H1 (cell line): ENCODE data around the gene IST1. TPM values are rescaled to one million over a fixed set of nuclear protein-coding genes. Genes with fewer than 3 reads are reported as not detected.

Source experiments
- CTCF ChIA-PET: fragments of 300-600 bp; sonication (Branson Sonifier 250); formaldehyde crosslinking; loops from one replicate; lab custom pipeline; 2021; ENCODE audit not compliant: partially characterized antibody; lab: Charles Lee
- POLR2A ChIA-PET: fragments of 300-600 bp; sonication (Branson Sonifier 250); formaldehyde crosslinking; loops from one replicate; lab custom pipeline; 2021; ENCODE audit warnings: inconsistent platforms; ENCODE audit not compliant: partially characterized antibody; lab: Charles Lee
- DNase-seq, 2 experiments: peaks; one replicate each; pipeline versions ENCODE4 v3.0.0 to v3.0.0-alpha.2; 2010 to 2022; ENCODE audit warnings: low spot score in 2 of 2, low read depth in 1 of 2, mixed read lengths in 1 of 2
- FAIRE-seq: peaks from 2 replicates; lab custom pipeline; 2011; peaks lifted over from hg19 to GRCh38; lab: Jason Lieb, UNC
- H2AFZ ChIP-seq: 2 replicates; pipeline ENCODE4 v1.8.1; 2012; ENCODE audit warnings: low read length, inconsistent platforms
- H2AK5ac ChIP-seq: 2 replicates; pipeline ENCODE4 v1.6.1; 2013; ENCODE audit warnings: low read depth, low read length
- H2BK120ac ChIP-seq: replicated peaks from 2 replicates; pipeline ENCODE3; 2013; ENCODE audit warnings: low read depth, low read length, inconsistent platforms
- H2BK12ac ChIP-seq: 2 replicates; pipeline ENCODE4 v1.6.1; 2013; ENCODE audit warnings: low read depth, low read length
- H2BK15ac ChIP-seq: 2 replicates; pipeline ENCODE4 v1.6.1; 2013; ENCODE audit warnings: low read length
- H2BK20ac ChIP-seq: 2 replicates; pipeline ENCODE4 v1.6.1; 2013; ENCODE audit warnings: low read length
- H2BK5ac ChIP-seq: 2 replicates; pipeline ENCODE4 v1.6.1; 2013; ENCODE audit warnings: low read depth, low read length
- H3K14ac ChIP-seq: 2 replicates; pipeline ENCODE4 v1.6.1; 2013; ENCODE audit warnings: inconsistent platforms; ENCODE audit not compliant: insufficient read length
- H3K18ac ChIP-seq: 2 replicates; pipeline ENCODE4 v1.6.1; 2013; ENCODE audit warnings: low read length; ENCODE audit errors: extremely low read depth
- H3K23ac ChIP-seq: 2 replicates; pipeline ENCODE4 v1.6.1; 2013; ENCODE audit warnings: inconsistent platforms; ENCODE audit not compliant: insufficient read length
- H3K23me2 ChIP-seq: 2 replicates; pipeline ENCODE4 v1.6.1; 2013; ENCODE audit warnings: low read depth, low read length
- H3K27ac ChIP-seq: 2 replicates; pipeline ENCODE4 v1.6.1; 2011; ENCODE audit warnings: low read depth, low read length, inconsistent platforms
- H3K27me3 ChIP-seq, 4 experiments: replicated peaks in 1 of 4; 1 replicate in 1 of 4; 2 replicates in 3 of 4; pipeline versions ENCODE4 v1.6.1 to v1.8.1; 2011 to 2013; ENCODE audit warnings: low read length in 3 of 4, mild to moderate bottlenecking in 3 of 4, inconsistent platforms in 2 of 4, mixed read lengths in 2 of 4, moderate library complexity in 1 of 4; ENCODE audit not compliant: control insufficient read depth in 3 of 4, insufficient read depth in 3 of 4; ENCODE audit errors: extremely low read depth in 1 of 4
- H3K36me3 ChIP-seq, 4 experiments: 2 replicates each; pipeline versions ENCODE4 v1.6.1 to v1.8.1; 2011 to 2013; ENCODE audit warnings: mild to moderate bottlenecking in 4 of 4, low read length in 3 of 4, moderate library complexity in 2 of 4, control low read depth in 1 of 4, inconsistent platforms in 1 of 4; ENCODE audit not compliant: insufficient read depth in 4 of 4, control insufficient read depth in 2 of 4
- H3K4ac ChIP-seq: replicated peaks from 2 replicates; pipeline ENCODE3; 2013; ENCODE audit warnings: low read length, low read depth, mixed read lengths, inconsistent platforms; ENCODE audit not compliant: insufficient read length
- H3K4me1 ChIP-seq, 4 experiments: replicated peaks in 1 of 4; 1 replicate in 1 of 4; 2 replicates in 3 of 4; pipeline versions ENCODE4 v1.6.1 to v1.8.1; 2011 to 2013; ENCODE audit warnings: low read length in 3 of 4, inconsistent platforms in 2 of 4, mixed read lengths in 1 of 4; ENCODE audit not compliant: insufficient read depth in 4 of 4, control insufficient read depth in 3 of 4
- H3K4me2 ChIP-seq, 2 experiments: 2 replicates each; pipeline versions ENCODE4 v1.6.1 to v1.8.1; 2011 to 2013; ENCODE audit warnings: low read depth in 2 of 2, low read length in 2 of 2, control low read depth in 1 of 2, inconsistent platforms in 1 of 2, mild to moderate bottlenecking in 1 of 2; ENCODE audit not compliant: insufficient read depth in 1 of 2
- H3K4me3 ChIP-seq, 4 experiments: fragments of 200-600, 300-600 bp in 1 of 4; sonication (generic), shearing (Covaris generic), sonication (Bioruptor Twin) in 1 of 4; 2 replicates each; pipeline versions ENCODE4 v1.5.1 to v1.8.1; 2011 to 2016; ENCODE audit warnings: low read length in 4 of 4, low read depth in 3 of 4, control low read depth in 2 of 4, inconsistent platforms in 2 of 4, mild to moderate bottlenecking in 2 of 4, mixed read lengths in 1 of 4, moderate library complexity in 1 of 4; ENCODE audit not compliant: insufficient read depth in 2 of 4; ENCODE audit errors: extremely low read depth in 1 of 4
- H3K56ac ChIP-seq: replicated peaks from 2 replicates; pipeline ENCODE3; 2013; ENCODE audit warnings: low read depth, mild to moderate bottlenecking, mixed read lengths, low read length, inconsistent platforms; ENCODE audit not compliant: insufficient read length
- H3K79me1 ChIP-seq: 2 replicates; pipeline ENCODE4 v1.6.1; 2013; ENCODE audit warnings: low read depth, low read length, control low read depth
- H3K79me2 ChIP-seq, 2 experiments: 2 replicates each; pipeline versions ENCODE4 v1.6.1 to v1.8.1; 2012 to 2013; ENCODE audit warnings: low read length in 2 of 2, mild to moderate bottlenecking in 2 of 2, inconsistent platforms in 1 of 2; ENCODE audit not compliant: insufficient read depth in 2 of 2, control insufficient read depth in 1 of 2
- H3K9ac ChIP-seq, 4 experiments: replicated peaks in 1 of 4; 1 replicate in 1 of 4; 2 replicates in 3 of 4; pipeline versions ENCODE4 v1.6.1 to v1.8.1; 2011 to 2013; ENCODE audit warnings: low read depth in 3 of 4, low read length in 3 of 4, control low read depth in 2 of 4, mild to moderate bottlenecking in 2 of 4, moderate library complexity in 2 of 4, inconsistent platforms in 1 of 4; ENCODE audit errors: extremely low read depth in 1 of 4
- H3K9me3 ChIP-seq, 2 experiments: 2 replicates each; pipeline versions ENCODE4 v1.6.1 to v1.8.1; 2012 to 2013; ENCODE audit warnings: mild to moderate bottlenecking in 2 of 2, moderate library complexity in 2 of 2, control low read depth in 1 of 2, inconsistent platforms in 1 of 2, low read depth in 1 of 2, low read length in 1 of 2, mixed read lengths in 1 of 2; ENCODE audit not compliant: insufficient read depth in 2 of 2
- H4K20me1 ChIP-seq, 2 experiments: replicated peaks in 1 of 2; 2 replicates each; pipeline versions ENCODE3 to v1.8.1; 2011 to 2013; ENCODE audit warnings: inconsistent platforms in 2 of 2, low read length in 2 of 2, mild to moderate bottlenecking in 1 of 2; ENCODE audit not compliant: insufficient read depth in 2 of 2, control insufficient read depth in 1 of 2
- H4K5ac ChIP-seq: 2 replicates; pipeline ENCODE4 v1.6.1; 2013; ENCODE audit warnings: low read length, low read depth, mixed read lengths, inconsistent platforms; ENCODE audit not compliant: insufficient read length
- H4K8ac ChIP-seq: 2 replicates; pipeline ENCODE4 v1.8.0; 2013; ENCODE audit warnings: mild to moderate bottlenecking, moderate library complexity, low read length, inconsistent platforms; ENCODE audit not compliant: insufficient read depth; ENCODE audit errors: extremely low read depth
- H4K91ac ChIP-seq: replicated peaks from 2 replicates; pipeline ENCODE3; 2013; ENCODE audit warnings: low read length, mixed read lengths, inconsistent platforms; ENCODE audit not compliant: insufficient read length
- CBX5 ChIP-seq: fragments of 300-800, 300-1000 bp; sonication (generic); IDR thresholded peaks from 2 replicates; pipeline ENCODE4 v1.7.1; 2016; ENCODE audit warnings: antibody characterized with exemption, low read length, low read depth
- EP300 ChIP-seq, 2 experiments: IDR thresholded peaks; 1 replicate in 1 of 2; 2 replicates in 1 of 2; pipeline ENCODE4 v1.6.1; 2011 to 2012; ENCODE audit warnings: low read depth in 2 of 2, low read length in 2 of 2, mild to moderate bottlenecking in 2 of 2, borderline replicate concordance in 1 of 2, inconsistent platforms in 1 of 2, moderate library complexity in 1 of 2
- WGBS, 2 experiments: shearing (Covaris generic) in 1 of 2; methylation state at CpG; one replicate each; pipeline versions ENCODE4 v1.1.6 to v1.1.7; 2013 to 2015; ENCODE audit warnings: low lambda C conversion rate in 2 of 2, mixed read lengths in 2 of 2, inconsistent platforms in 1 of 2, low coverage in 1 of 2, missing lambda C conversion rate in 1 of 2; ENCODE audit not compliant: insufficient replicate concordance in 2 of 2, insufficient coverage in 1 of 2, insufficient read length in 1 of 2; ENCODE audit errors: extremely low coverage in 1 of 2, missing lambda C conversion rate in 1 of 2; 5-methylcytosine and 5-hydroxymethylcytosine counted together
- polyA plus RNA-seq, 7 experiments: library from polyadenylated mRNA; depleted of rRNA in 3 of 7; stranded (reverse) in 5 of 7; unstranded in 2 of 7; fragments of >200 nt in 5 of 7; fragments of 200-250 nt in 2 of 7; gene quantifications; 1 replicate in 5 of 7; 2 replicates in 1 of 7; 4 replicates in 1 of 7; pipeline versions ENCODE4 v1.2.1 to v1.2.3, GENCODE V29; 2011 to 2013; ENCODE audit warnings: missing spikeins in 2 of 7, mixed read lengths in 2 of 7
- total RNA-seq: library from RNA; stranded (reverse); fragmentation: NEBNext Ultra II Directional; extraction: Animal tissue kit (Norgen Biotek cat#: 25700); gene quantifications from 2 replicates; pipeline ENCODE4 v1.2.1, GENCODE V29; 2021

IST1 gene
- total and polyA plus RNA-seq, 2 of the 8 experiments (the other 6 are each of a cell fraction or from before 2014, with no cell fraction given) = 190 to 248 TPM

GRCh38 chr16:71966932-71967331 is 71.6 kb downstream of the IST1 start:
- FAIRE-seq (no peak), DNase-seq (no peak)
- H3K23ac ChIP-seq = no peak overlapping the region
- H2BK20ac ChIP-seq = no peak overlapping the region
- no peak overlapping the region for H2BK5ac ChIP-seq
- WGBS, 2 experiments = 76% methylated on average over 4 of the region's 4 CpGs; no CpG with 5 or more reads in 1 of the 2 experiments
- CTCF ChIA-PET = interaction anchor here (0.6 to 1.3 kb wide), 2 partner anchors 51 to 133 kb away, joined by 3 to 4 read pairs; no protein-coding TSS in a partner anchor
- H3K9ac ChIP-seq = no peak overlapping the region
- no peak overlapping the region for H2BK12ac ChIP-seq
- no peak overlapping the region for H3K4me2 ChIP-seq
- H2AFZ ChIP-seq = no peak overlapping the region
- no peak overlapping the region for H3K18ac ChIP-seq
- no peak overlapping the region for H3K27ac ChIP-seq
- TF ChIP-seq EP300 (IDR thresholded peaks at IDR 0.05; ENCODE audit: borderline replicate concordance in 1 of 2, low read depth in 2 of 2, low read length in 2 of 2) (no peak), CBX5 (no peak)
- H2BK15ac ChIP-seq = no peak overlapping the region
- H4K91ac ChIP-seq = no peak overlapping the region
- no peaks in the 10 kb centered on the region for H3K79me1 ChIP-seq
- H4K20me1 ChIP-seq = no peaks in the 10 kb centered on the region
- H3K14ac ChIP-seq = no peak overlapping the region
- no peaks in the 10 kb centered on the region for H3K79me2 ChIP-seq
- no peak overlapping the region for H4K8ac ChIP-seq
- no peaks in the 10 kb centered on the region for H3K9me3 ChIP-seq
- no peaks in the 10 kb centered on the region; a peak in 1 of 7 replicates for H3K27me3 ChIP-seq
- H3K4me3 ChIP-seq = no peak overlapping the region
- H2AK5ac ChIP-seq = no peak overlapping the region
- H2BK120ac ChIP-seq = no peak overlapping the region
- no peaks in the 10 kb centered on the region for H3K36me3 ChIP-seq
- H3K23me2 ChIP-seq = no peaks in the 10 kb centered on the region
- H3K4ac ChIP-seq = no peak overlapping the region
- no peak overlapping the region for H3K56ac ChIP-seq
- POLR2A ChIA-PET = interaction anchor here (1.8 kb wide), 1 partner anchor 12 kb away, joined by 4 read pairs; no protein-coding TSS in a partner anchor
- no peak overlapping the region for H4K5ac ChIP-seq
- H3K4me1 ChIP-seq = no peaks in the 10 kb centered on the region; a peak in 1 of 7 replicates
